ENCODE data around the gene NCOA3.

- no peak for TF ChIP-seq POLR2A (IDR thresholded peaks at IDR 0.05; ENCODE audit: low read length)
- TF ChIP-seq GATA1 (IDR thresholded peaks at IDR 0.05; ENCODE audit: low read depth, low read length): no peak
These were observed 163.7 kb downstream of the NCOA3 start for GRCh38 chr20:47665221-47665991.
